Activated T-cell treated with anti-CD3 and anti-CD28 coated beads, Interleukin-2, amount 50 U/mL, for 1 hour (primary cell): ENCODE data around the gene PMEL.
"Not testable (repeated sequence)": the region's sequence is repeated elsewhere in the genome, so short reads cannot be mapped to it uniquely, and the experiment has no call there.

Experiments
- DNase-seq: peaks from one replicate; pipeline ENCODE4 v3.0.0-alpha.2; 2020

Gene PMEL

GRCh38 chr12:55938826-55939501 is 26.9 kb downstream of the PMEL start:
- DNase-seq = no peak

GRCh38 chr12:55937981-55938380 is 27.9 kb downstream of the PMEL start:
- DNase-seq = no peak

- DNase-seq = peak; percentile 52
Observed at GRCh38 chr12:55935738-55936151, 30.1 kb downstream of the PMEL start.

- DNase-seq = no peak
Observed at GRCh38 chr12:55934773-55935172, 31.1 kb downstream of the PMEL start.

GRCh38 chr12:55933799-55934742 is 31.8 kb downstream of the PMEL start:
- no peak for DNase-seq

GRCh38 chr12:55933169-55933798 is 32.6 kb downstream of the PMEL start:
- no peak for DNase-seq

GRCh38 chr12:55932551-55932910 is 33.3 kb downstream of the PMEL start:
- DNase-seq = peak; percentile 45

- peak; percentile 49 for DNase-seq
Observed at GRCh38 chr12:55931780-55932550, 33.9 kb downstream of the PMEL start.

GRCh38 chr12:55931317-55931779 is 34.5 kb downstream of the PMEL start:
- no peak for DNase-seq

- DNase-seq = peak; percentile 74
Observed at GRCh38 chr12:55930771-55931316, 35.0 kb downstream of the PMEL start, which contains the start of gene DGKA. TSS of gene DGKA (plus strand) at chr12:55931162. CDS start at chr12:55936504, 5,342 bp downstream.

GRCh38 chr12:55929306-55929791 is 36.5 kb downstream of the PMEL start:
- peak; percentile 84 for DNase-seq

GRCh38 chr12:55927588-55928502 is 38.0 kb downstream of the PMEL start, which contains the start of gene PYM1:
TSS of gene PYM1 (minus strand) at chr12:55927894. CDS start at chr12:55927761, 133 bp downstream.
- peak; percentile 66 for DNase-seq

- peak; percentile 90 for DNase-seq
Observed at GRCh38 chr12:55926738-55927587, 38.9 kb downstream of the PMEL start.

GRCh38 chr12:55925870-55926737 is 39.7 kb downstream of the PMEL start:
- no peak for DNase-seq

- no peak for DNase-seq
Observed at GRCh38 chr12:55925371-55925770, 40.5 kb downstream of the PMEL start.

GRCh38 chr12:55923648-55924047 is 42.2 kb downstream of the PMEL start:
- not testable (repeated sequence) for DNase-seq

GRCh38 chr12:55922126-55922525 is 43.7 kb downstream of the PMEL start:
- DNase-seq = no peak

- DNase-seq = not testable (repeated sequence)
Observed at GRCh38 chr12:55919032-55919431, 46.8 kb downstream of the PMEL start.

- DNase-seq = no peak
Observed at GRCh38 chr12:55915482-55915859, 50.4 kb downstream of the PMEL start.
